OCI-LY7 (cell line): ENCODE data around the gene MPV17L2. TPM values are rescaled to one million over a fixed set of nuclear protein-coding genes. Genes with fewer than 3 reads are reported as not detected.

Experiments
- BruUV-seq: library from RNA; stranded (reverse); fragments of 400-500 nt; replicated peaks from 2 replicates; lab custom pipeline; 2021; lab: Mats Ljungman, UMichigan
- CTCF ChIA-PET: fragments of 300-600 bp; sonication (Branson Sonifier 250); formaldehyde crosslinking; loops from one replicate; lab custom pipeline; 2022; ENCODE audit warnings: antibody characterized with exemption; ENCODE audit not compliant: unreplicated experiment; lab: Charles Lee
- POLR2A ChIA-PET: fragments of 300-600 bp; sonication (Branson Sonifier 250); formaldehyde crosslinking; loops from one replicate; lab custom pipeline; 2022; ENCODE audit warnings: antibody characterized with exemption; lab: Charles Lee
- DNase-seq: peaks from one replicate; pipeline ENCODE4 v3.0.0-alpha.2; 2015; ENCODE audit warnings: low spot score
- H2AFZ ChIP-seq: fragments of 200-600 bp; sonication (generic), shearing (Covaris generic); 2 replicates; pipeline ENCODE4 v1.6.1; 2014; ENCODE audit warnings: mild to moderate bottlenecking, antibody characterized with exemption, low read length, moderate library complexity
- H3K27ac ChIP-seq: fragments of 200-600 bp; sonication (generic); 2 replicates; pipeline ENCODE4 v1.5.1; 2014; ENCODE audit warnings: mixed run types, low read depth, mild to moderate bottlenecking, moderate library complexity, low read length, inconsistent platforms; ENCODE audit not compliant: poor library complexity, severe bottlenecking
- H3K36me3 ChIP-seq: fragments of 200-600 bp; sonication (generic); 2 replicates; pipeline ENCODE4 v1.6.1; 2014; ENCODE audit warnings: mild to moderate bottlenecking, antibody characterized with exemption, low read length, moderate library complexity, mixed read lengths; ENCODE audit not compliant: insufficient read depth
- H3K4me1 ChIP-seq: fragments of 200-600 bp; sonication (generic); 2 replicates; pipeline ENCODE4 v1.5.1; 2014; ENCODE audit warnings: mild to moderate bottlenecking, low read length; ENCODE audit not compliant: insufficient read depth, poor library complexity, severe bottlenecking
- H3K4me2 ChIP-seq: fragments of 200-600 bp; sonication (generic); 2 replicates; pipeline ENCODE4 v1.6.1; 2014; ENCODE audit warnings: mild to moderate bottlenecking, low read length
- H3K4me3 ChIP-seq: fragments of 200-600 bp; sonication (generic); 2 replicates; pipeline ENCODE4 v1.5.1; 2014; ENCODE audit warnings: mild to moderate bottlenecking, low read depth, low read length; ENCODE audit not compliant: poor library complexity, severe bottlenecking
- H3K79me2 ChIP-seq: fragments of 200-600 bp; sonication (generic); 2 replicates; pipeline ENCODE4 v1.6.1; 2016; ENCODE audit warnings: low read depth, mild to moderate bottlenecking, low read length, moderate library complexity, mixed read lengths; ENCODE audit not compliant: insufficient read depth
- H3K9me2 ChIP-seq: fragments of 200-600 bp; sonication (generic); 2 replicates; pipeline ENCODE4 v1.6.1; 2016; ENCODE audit warnings: mild to moderate bottlenecking, low read length, mixed read lengths; ENCODE audit not compliant: insufficient read depth
- H3K9me3 ChIP-seq: fragments of 200-600 bp; sonication (generic); 2 replicates; pipeline ENCODE4 v1.6.1; 2014; ENCODE audit warnings: mild to moderate bottlenecking, mixed run types, low read length, mixed read lengths
- H4K20me1 ChIP-seq: fragments of 200-600 bp; sonication (generic); 2 replicates; pipeline ENCODE4 v1.6.1; 2014; ENCODE audit warnings: mild to moderate bottlenecking, antibody characterized with exemption, low read length, moderate library complexity, mixed read lengths; ENCODE audit not compliant: insufficient read depth
- EZH2phosphoT487 ChIP-seq: fragments of 200-600 bp; sonication (generic); IDR thresholded peaks from 2 replicates; pipeline ENCODE4 v1.6.1; 2018; ENCODE audit warnings: low read depth, borderline replicate concordance, mild to moderate bottlenecking, mixed run types, antibody characterized with exemption, low read length, moderate library complexity, mixed read lengths
- intact Hi-C: fragments of 100-400 bp; cut with micrococcal nuclease; formaldehyde crosslinking; loops from one replicate; pipeline ENCODE4 v1.10.0; 2022; ENCODE audit not compliant: unreplicated experiment
- total RNA-seq, 2 experiments: library from RNA; depleted of rRNA in 1 of 2; stranded (reverse); fragments of >200 nt in 1 of 2; shearing (Covaris generic) in 1 of 2; gene quantifications; 2 replicates each; pipeline ENCODE4 v1.2.3, GENCODE V29; 2014 to 2022
- TF ChIP-seq, protein P1 (sequence below): fragments of 200-600 bp; sonication (generic); conservative IDR thresholded peaks from 2 replicates; pipeline ENCODE4 v1.5.1; 2014; ENCODE audit warnings: mild to moderate bottlenecking, antibody characterized with exemption, low read length, moderate library complexity, mixed read lengths

Gene MPV17L2
- total RNA-seq, 2 experiments from 2014 or later: 22.6 to 23.7 TPM

DNA sequence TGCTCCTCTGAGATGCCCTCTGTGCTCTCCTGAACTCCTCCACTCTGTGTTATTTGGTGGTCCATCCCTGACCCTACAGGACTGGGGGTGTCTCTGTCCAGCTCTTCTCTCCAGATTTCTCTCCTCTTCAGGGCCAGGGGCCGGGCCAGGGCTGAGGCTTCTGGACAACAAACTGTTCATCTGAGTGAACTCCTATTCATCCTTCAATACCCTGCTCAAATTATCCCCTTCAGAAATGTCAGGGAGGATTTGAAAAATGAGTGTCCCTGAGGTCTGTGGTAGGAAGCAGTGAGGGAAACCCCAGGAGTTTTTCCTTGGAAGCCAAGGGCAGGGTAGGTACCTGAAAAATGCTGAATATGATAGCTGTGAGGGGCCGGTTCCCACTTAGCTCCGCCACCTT lies 25.6 kb downstream of the MPV17L2 start:
- no peak overlapping the region for H3K4me3 ChIP-seq
- no peak for DNase-seq
- no peaks in the 10 kb centered on the region for H3K9me2 ChIP-seq
- no peaks in the 10 kb centered on the region for H4K20me1 ChIP-seq
- POLR2A ChIA-PET: interaction anchor here (0.7 kb wide), 1 partner anchor 531 kb away, joined by 3 read pairs; no protein-coding TSS in a partner anchor
- TF ChIP-seq, protein P1, sequence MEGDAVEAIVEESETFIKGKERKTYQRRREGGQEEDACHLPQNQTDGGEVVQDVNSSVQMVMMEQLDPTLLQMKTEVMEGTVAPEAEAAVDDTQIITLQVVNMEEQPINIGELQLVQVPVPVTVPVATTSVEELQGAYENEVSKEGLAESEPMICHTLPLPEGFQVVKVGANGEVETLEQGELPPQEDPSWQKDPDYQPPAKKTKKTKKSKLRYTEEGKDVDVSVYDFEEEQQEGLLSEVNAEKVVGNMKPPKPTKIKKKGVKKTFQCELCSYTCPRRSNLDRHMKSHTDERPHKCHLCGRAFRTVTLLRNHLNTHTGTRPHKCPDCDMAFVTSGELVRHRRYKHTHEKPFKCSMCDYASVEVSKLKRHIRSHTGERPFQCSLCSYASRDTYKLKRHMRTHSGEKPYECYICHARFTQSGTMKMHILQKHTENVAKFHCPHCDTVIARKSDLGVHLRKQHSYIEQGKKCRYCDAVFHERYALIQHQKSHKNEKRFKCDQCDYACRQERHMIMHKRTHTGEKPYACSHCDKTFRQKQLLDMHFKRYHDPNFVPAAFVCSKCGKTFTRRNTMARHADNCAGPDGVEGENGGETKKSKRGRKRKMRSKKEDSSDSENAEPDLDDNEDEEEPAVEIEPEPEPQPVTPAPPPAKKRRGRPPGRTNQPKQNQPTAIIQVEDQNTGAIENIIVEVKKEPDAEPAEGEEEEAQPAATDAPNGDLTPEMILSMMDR: no peak
- TF ChIP-seq EZH2phosphoT487: no peak
- H3K9me3 ChIP-seq: no peaks in the 10 kb centered on the region
- H3K79me2 ChIP-seq: no peaks in the 10 kb centered on the region
- H3K36me3 ChIP-seq: no peaks in the 10 kb centered on the region
- no TSS peak for BruUV-seq
- no peak overlapping the region for H2AFZ ChIP-seq
- no peaks in the 10 kb centered on the region for H3K4me1 ChIP-seq
- CTCF ChIA-PET: no interaction called here
- no peak overlapping the region for H3K27ac ChIP-seq
- intact Hi-C loops: no loop called here
- H3K4me2 ChIP-seq: no peak overlapping the region

DNA sequence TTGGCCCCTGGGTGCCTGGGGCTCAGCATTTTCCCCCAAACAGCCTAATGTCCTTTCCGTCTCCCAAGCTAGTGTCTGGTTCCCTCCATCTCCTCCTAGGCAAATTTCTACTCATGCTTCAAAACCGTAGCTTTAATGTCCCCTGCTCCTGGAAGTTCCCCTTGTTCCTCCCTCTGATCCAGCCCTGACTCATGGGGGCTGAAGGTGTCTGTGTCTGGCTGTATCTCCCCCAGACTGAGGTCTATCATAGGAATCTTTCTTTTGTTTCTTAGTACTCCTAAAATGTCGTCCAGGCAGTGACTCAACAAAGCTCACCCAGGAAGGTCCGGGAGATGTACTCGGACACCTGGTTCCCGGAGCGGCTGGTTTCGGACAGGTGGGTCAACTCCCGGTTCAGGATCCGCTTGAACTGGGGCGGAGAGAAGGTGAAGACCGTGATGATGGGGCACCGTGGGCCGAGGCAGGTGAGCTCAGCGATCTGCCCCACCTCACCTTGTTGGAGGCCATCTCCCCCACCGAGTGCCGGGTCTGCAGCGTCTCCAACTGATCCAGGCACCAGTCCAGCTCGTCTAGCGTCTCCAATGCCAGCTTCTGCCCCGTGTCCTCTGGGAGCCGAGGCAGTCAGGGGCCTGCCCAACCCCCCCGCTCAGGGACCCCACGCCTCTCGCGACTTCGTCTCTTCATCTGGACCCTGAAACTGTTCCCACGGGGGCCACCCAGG lies 27.1 kb downstream of the MPV17L2 start:
- Histone ChIP-seq H3K4me3 (no peak overlapping the region), H3K9me3 (no peaks in the 10 kb centered on the region), H2AFZ (no peak overlapping the region), H3K79me2 (no peaks in the 10 kb centered on the region), H3K36me3 (no peaks in the 10 kb centered on the region), H3K4me2 (no peak overlapping the region), H3K4me1 (peaks cover 12% of the 10 kb centered on the region), H3K27ac (no peak overlapping the region), H4K20me1 (no peaks in the 10 kb centered on the region), H3K9me2 (no peaks in the 10 kb centered on the region)
- intact Hi-C loops: no loop called here
- no TSS peak for BruUV-seq
- POLR2A ChIA-PET: interaction anchor here (0.6 kb wide), 1 partner anchor 132 kb away, joined by 3 read pairs; no protein-coding TSS in a partner anchor
- TF ChIP-seq, protein P1: no peak
- no peak for TF ChIP-seq EZH2phosphoT487
- DNase-seq: no peak
- CTCF ChIA-PET: no interaction called here

DNA sequence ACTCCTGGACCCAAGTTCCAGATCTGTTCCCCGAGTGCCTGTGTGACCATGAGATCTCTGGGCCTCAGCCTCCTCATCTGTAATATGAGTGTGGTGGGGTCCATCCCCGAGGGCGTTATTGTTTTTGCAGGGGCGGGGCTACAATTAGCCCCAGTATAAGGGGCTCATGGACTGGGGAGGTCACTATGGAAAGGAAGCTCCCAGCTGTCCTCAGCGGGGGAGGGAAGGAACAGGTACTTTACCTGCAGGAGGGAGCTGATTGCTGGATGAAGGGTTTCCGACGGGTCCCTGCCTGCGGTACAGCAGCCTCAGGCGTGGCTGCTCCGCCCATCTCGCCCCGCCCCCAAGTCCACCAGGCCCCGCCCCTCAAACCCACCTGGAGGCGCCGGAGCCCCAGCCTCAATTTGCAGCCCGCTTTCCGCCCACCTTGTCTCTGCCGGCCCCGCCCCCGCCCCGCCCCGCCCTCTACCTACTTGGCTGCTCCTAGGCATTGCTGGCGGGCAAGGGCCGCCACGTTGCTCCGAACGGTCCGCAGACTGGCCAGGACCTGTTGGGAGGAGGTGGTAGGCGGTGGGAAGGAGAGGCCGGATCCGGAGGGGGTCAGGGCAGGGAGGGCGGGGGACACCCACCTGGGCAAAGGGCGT lies 27.7 kb downstream of the MPV17L2 start:
- H3K9me3 ChIP-seq: no peaks in the 10 kb centered on the region
- no peaks in the 10 kb centered on the region for H4K20me1 ChIP-seq
- no peaks in the 10 kb centered on the region for H3K79me2 ChIP-seq
- no TSS peak for BruUV-seq
- CTCF ChIA-PET: no interaction called here
- intact Hi-C loops: no loop called here
- POLR2A ChIA-PET: interaction anchor here (0.6 kb wide), 1 partner anchor 131 kb away, joined by 3 read pairs; no protein-coding TSS in a partner anchor
- DNase-seq: no peak
- H3K4me3 ChIP-seq: no peak overlapping the region
- H3K4me1 ChIP-seq: peaks cover 18% of the 10 kb centered on the region
- no peak overlapping the region for H2AFZ ChIP-seq
- H3K27ac ChIP-seq: no peak overlapping the region
- TF ChIP-seq EZH2phosphoT487: no peak
- TF ChIP-seq, protein P1: no peak
- H3K4me2 ChIP-seq: no peak overlapping the region
- H3K36me3 ChIP-seq: no peaks in the 10 kb centered on the region
- no peaks in the 10 kb centered on the region for H3K9me2 ChIP-seq
